K562 (cell line): ENCODE data around the gene CAPZB. TPM values are rescaled to one million over a fixed set of nuclear protein-coding genes. Genes with fewer than 3 reads are reported as not detected.

Experiments used
- CREB1 ChIP-seq, 2 experiments: sonication (generic) in 1 of 2; formaldehyde crosslinking in 1 of 2; IDR thresholded peaks; 2 replicates each; pipeline versions ENCODE4 v1.6.1 to v1.8.0; 2012 to 2022; ENCODE audit warnings: inconsistent platforms in 1 of 2, mild to moderate bottlenecking in 1 of 2, missing genetic modification reagents in 1 of 2, moderate library complexity in 1 of 2
- CREB3 ChIP-seq: fragments of 450-650 bp; conservative IDR thresholded peaks from 2 replicates; pipeline ENCODE4 v1.6.1; 2016; ENCODE audit warnings: missing genetic modification characterization, low read depth, mild to moderate bottlenecking, missing compliant biosample characterization, moderate library complexity
- DLX4 ChIP-seq: fragments of 250-450 bp; sonication (Bioruptor Pico); IDR thresholded peaks from 2 replicates; pipeline ENCODE4 v1.6.1; 2021; ENCODE audit warnings: mild to moderate bottlenecking
- ETV6 ChIP-seq, 3 experiments: fragments of 150-350 bp in 1 of 3; sonication (generic) in 1 of 3; formaldehyde crosslinking in 1 of 3; IDR thresholded peaks; 2 replicates each; pipeline versions ENCODE4 v1.6.1 to v1.8.0; 2014 to 2022; ENCODE audit warnings: borderline replicate concordance in 2 of 3, low read depth in 2 of 3, antibody characterized with exemption in 1 of 3, low read length in 1 of 3, mild to moderate bottlenecking in 1 of 3, missing genetic modification reagents in 1 of 3
- HNRNPH1 ChIP-seq: fragments of 200-400 bp; formaldehyde crosslinking; optimal IDR thresholded peaks from 2 replicates; pipeline ENCODE3; 2017; ENCODE audit warnings: low read depth, mild to moderate bottlenecking, low read length, moderate library complexity
- PHTF2 ChIP-seq: fragments of 250-450 bp; sonication (Bioruptor Pico); IDR thresholded peaks from 2 replicates; pipeline ENCODE4 v1.5.0; 2021; ENCODE audit warnings: mild to moderate bottlenecking
- POLR2G ChIP-seq: fragments of 200-400 bp; formaldehyde crosslinking; IDR thresholded peaks from 2 replicates; pipeline ENCODE4 v1.6.1; 2017; ENCODE audit warnings: low read depth, mild to moderate bottlenecking, antibody characterized with exemption, low read length, moderate library complexity
- SIRT6 ChIP-seq: IDR thresholded peaks from one replicate; pipeline ENCODE4 v1.6.1; 2012; ENCODE audit warnings: low read depth, mild to moderate bottlenecking, control low read depth, inconsistent platforms, low read length, moderate library complexity
- SREBF2 ChIP-seq: sonication (generic); formaldehyde crosslinking; IDR thresholded peaks from 2 replicates; pipeline ENCODE4 v1.4.0; 2020; ENCODE audit warnings: mild to moderate bottlenecking, missing genetic modification reagents
- TAF15 ChIP-seq: fragments of 200-400 bp; formaldehyde crosslinking; IDR thresholded peaks from 2 replicates; pipeline ENCODE4 v1.6.1; 2017; ENCODE audit warnings: mild to moderate bottlenecking, low read depth, low read length, moderate library complexity
- polyA plus RNA-seq, 8 experiments: library from polyadenylated mRNA; depleted of rRNA in 4 of 8; stranded (reverse) in 5 of 8; unstranded in 3 of 8; fragments of >200 nt; fragmentation: Nextera tagmentation in 2 of 8; fragmentation: Illumina TruSeq in 1 of 8; extraction: Ambion mirVana in 2 of 8; extraction: Trizol in 1 of 8; gene quantifications; 2 replicates each; pipeline versions ENCODE4 v1.2.1 to v1.2.3, GENCODE V29; 2011 to 2014; ENCODE audit warnings: inconsistent platforms in 1 of 8, missing spikeins in 1 of 8
- total RNA-seq, 7 experiments: library from RNA; depleted of rRNA in 6 of 7; stranded (reverse); fragments of >200 nt in 6 of 7; fragmentation: Illumina TruSeq in 2 of 7; extraction: Trizol in 2 of 7; gene quantifications; 2 replicates each; pipeline versions ENCODE4 v1.2.1 to v1.2.3, GENCODE V29; 2011 to 2021; ENCODE audit warnings: low replicate concordance in 1 of 7
- TF ChIP-seq, protein P1 (sequence below), 2 experiments: fragments of 450-650 bp; IDR thresholded peaks; 2 replicates each; pipeline ENCODE4 v1.6.1; 2018; ENCODE audit warnings: mild to moderate bottlenecking in 2 of 2, low read depth in 1 of 2; ENCODE audit not compliant: partially characterized antibody in 2 of 2

Gene CAPZB
- total and polyA plus RNA-seq, 9 of the 15 experiments (the other 6 are each of a cell fraction or from before 2014, with no cell fraction given): 57.6 to 297 (median 125) TPM

GRCh38 chr1:19485362-19486187 is at the start of gene CAPZB (continued):
- TF ChIP-seq, protein P1, sequence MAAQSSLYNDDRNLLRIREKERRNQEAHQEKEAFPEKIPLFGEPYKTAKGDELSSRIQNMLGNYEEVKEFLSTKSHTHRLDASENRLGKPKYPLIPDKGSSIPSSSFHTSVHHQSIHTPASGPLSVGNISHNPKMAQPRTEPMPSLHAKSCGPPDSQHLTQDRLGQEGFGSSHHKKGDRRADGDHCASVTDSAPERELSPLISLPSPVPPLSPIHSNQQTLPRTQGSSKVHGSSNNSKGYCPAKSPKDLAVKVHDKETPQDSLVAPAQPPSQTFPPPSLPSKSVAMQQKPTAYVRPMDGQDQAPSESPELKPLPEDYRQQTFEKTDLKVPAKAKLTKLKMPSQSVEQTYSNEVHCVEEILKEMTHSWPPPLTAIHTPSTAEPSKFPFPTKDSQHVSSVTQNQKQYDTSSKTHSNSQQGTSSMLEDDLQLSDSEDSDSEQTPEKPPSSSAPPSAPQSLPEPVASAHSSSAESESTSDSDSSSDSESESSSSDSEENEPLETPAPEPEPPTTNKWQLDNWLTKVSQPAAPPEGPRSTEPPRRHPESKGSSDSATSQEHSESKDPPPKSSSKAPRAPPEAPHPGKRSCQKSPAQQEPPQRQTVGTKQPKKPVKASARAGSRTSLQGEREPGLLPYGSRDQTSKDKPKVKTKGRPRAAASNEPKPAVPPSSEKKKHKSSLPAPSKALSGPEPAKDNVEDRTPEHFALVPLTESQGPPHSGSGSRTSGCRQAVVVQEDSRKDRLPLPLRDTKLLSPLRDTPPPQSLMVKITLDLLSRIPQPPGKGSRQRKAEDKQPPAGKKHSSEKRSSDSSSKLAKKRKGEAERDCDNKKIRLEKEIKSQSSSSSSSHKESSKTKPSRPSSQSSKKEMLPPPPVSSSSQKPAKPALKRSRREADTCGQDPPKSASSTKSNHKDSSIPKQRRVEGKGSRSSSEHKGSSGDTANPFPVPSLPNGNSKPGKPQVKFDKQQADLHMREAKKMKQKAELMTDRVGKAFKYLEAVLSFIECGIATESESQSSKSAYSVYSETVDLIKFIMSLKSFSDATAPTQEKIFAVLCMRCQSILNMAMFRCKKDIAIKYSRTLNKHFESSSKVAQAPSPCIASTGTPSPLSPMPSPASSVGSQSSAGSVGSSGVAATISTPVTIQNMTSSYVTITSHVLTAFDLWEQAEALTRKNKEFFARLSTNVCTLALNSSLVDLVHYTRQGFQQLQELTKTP (IDR thresholded peaks at IDR 0.05; ENCODE audit: low read depth in 1 of 2, partially characterized antibody in 2 of 2): no peak
- TF ChIP-seq CREB1 (IDR thresholded peaks at IDR 0.05) (no peak; the same call in 1 of the 2 replicates), CREB1 (CRISPR knock-in tag; IDR thresholded peaks at IDR 0.05) (peak; percentile 56), TAF15 (no peak), CREB3 (tag) (no peak), DLX4 (no peak), HNRNPH1 (no peak), SREBF2 (CRISPR knock-in tag) (no peak), POLR2G (peak; percentile 91), SIRT6 (no peak), ETV6 (IDR thresholded peaks at IDR 0.05; ENCODE audit: borderline replicate concordance in 1 of 2, low read depth in 2 of 2, low read length in 1 of 2) (no peak), ETV6 (CRISPR knock-in tag; IDR thresholded peaks at IDR 0.05; ENCODE audit: borderline replicate concordance) (no peak), PHTF2 (no peak)
